HepG2 (cell line): ENCODE results near the gene CEACAM16. TPM values are rescaled to one million over a fixed set of nuclear protein-coding genes. Genes with fewer than 3 reads are reported as not detected.

Experiments
- ATAD3A ChIP-seq: sonication (generic); formaldehyde crosslinking; IDR thresholded peaks from 2 replicates; pipeline ENCODE4 v1.4.0; 2020; ENCODE audit warnings: missing genetic modification reagents
- BRCA1 ChIP-seq: sonication (generic); formaldehyde crosslinking; IDR thresholded peaks from 2 replicates; pipeline ENCODE4 v1.4.0; 2020; ENCODE audit warnings: missing genetic modification reagents
- GABPA ChIP-seq, 2 experiments: IDR thresholded peaks; 2 replicates each; pipeline ENCODE4 v1.6.1; 2011 to 2016; ENCODE audit warnings: low read depth in 2 of 2, low read length in 1 of 2, missing biosample characterization in 1 of 2, missing genetic modification characterization in 1 of 2
- GPBP1L1 ChIP-seq: sonication (generic); formaldehyde crosslinking; IDR thresholded peaks from 2 replicates; pipeline ENCODE4 v1.5.0; 2020; ENCODE audit warnings: mild to moderate bottlenecking, missing genetic modification reagents
- HDAC6 ChIP-seq: fragments of 200-600 bp; sonication (generic); IDR thresholded peaks from 2 replicates; pipeline ENCODE4 v1.7.0; 2017; ENCODE audit warnings: mild to moderate bottlenecking, antibody characterized with exemption, low read length, low read depth
- HOXA5 ChIP-seq: sonication (generic); formaldehyde crosslinking; IDR thresholded peaks from 2 replicates; pipeline ENCODE4 v1.4.0; 2020; ENCODE audit warnings: missing genetic modification reagents
- HOXA7 ChIP-seq: sonication (generic); formaldehyde crosslinking; IDR thresholded peaks from 2 replicates; pipeline ENCODE4 v1.8.1; 2022; ENCODE audit warnings: mild to moderate bottlenecking, missing genetic modification reagents, moderate library complexity
- HOXD1 ChIP-seq: sonication (generic); formaldehyde crosslinking; IDR thresholded peaks from 2 replicates; pipeline ENCODE4 v1.5.0; 2020; ENCODE audit warnings: missing genetic modification reagents
- JDP2 ChIP-seq: sonication (generic); formaldehyde crosslinking; IDR thresholded peaks from 2 replicates; pipeline ENCODE4 v1.8.1; 2022; ENCODE audit warnings: missing genetic modification reagents, borderline replicate concordance
- KDM4B ChIP-seq: sonication (generic); formaldehyde crosslinking; IDR thresholded peaks from 2 replicates; pipeline ENCODE4 v1.4.0; 2020; ENCODE audit warnings: missing genetic modification reagents
- KLF6 ChIP-seq: IDR thresholded peaks from 2 replicates; pipeline ENCODE4 v1.8.0; 2016; ENCODE audit warnings: missing biosample characterization, missing genetic modification reagents
- KLF9 ChIP-seq: IDR thresholded peaks from 2 replicates; pipeline ENCODE4 v1.6.1; 2016; ENCODE audit warnings: low read depth
- MTF1 ChIP-seq: sonication (generic); formaldehyde crosslinking; IDR thresholded peaks from 2 replicates; pipeline ENCODE4 v1.5.0; 2020; ENCODE audit warnings: missing genetic modification reagents
- MXI1 ChIP-seq: IDR thresholded peaks from 3 replicates; pipeline ENCODE4 v1.6.1; 2012; ENCODE audit warnings: low read depth, low read length, inconsistent platforms, borderline replicate concordance
- PHF20 ChIP-seq: sonication (generic); formaldehyde crosslinking; IDR thresholded peaks from 2 replicates; pipeline ENCODE4 v1.5.0; 2020; ENCODE audit warnings: mild to moderate bottlenecking, missing genetic modification reagents
- SMARCC2 ChIP-seq: fragments of 450-650 bp; IDR thresholded peaks from 2 replicates; pipeline ENCODE4 v1.6.1; 2017; ENCODE audit warnings: antibody characterized with exemption, mild to moderate bottlenecking
- SOX13 ChIP-seq, 3 experiments: fragments of 450-650 bp in 1 of 3; sonication (generic) in 1 of 3; formaldehyde crosslinking in 1 of 3; IDR thresholded peaks in 2 of 3; conservative IDR thresholded peaks in 1 of 3; 2 replicates each; pipeline versions ENCODE4 v1.5.0 to v1.6.1; 2016 to 2020; ENCODE audit warnings: antibody characterized with exemption in 1 of 3, mild to moderate bottlenecking in 1 of 3, missing compliant biosample characterization in 1 of 3, missing genetic modification reagents in 1 of 3, moderate library complexity in 1 of 3
- SOX5 ChIP-seq: IDR thresholded peaks from 2 replicates; pipeline ENCODE4 v1.6.1; 2016; ENCODE audit warnings: borderline replicate concordance
- TBP ChIP-seq: sonication (generic); formaldehyde crosslinking; IDR thresholded peaks from 2 replicates; pipeline ENCODE4 v1.5.0; 2020; ENCODE audit warnings: missing genetic modification reagents
- YEATS4 ChIP-seq: sonication (generic); formaldehyde crosslinking; IDR thresholded peaks from 2 replicates; pipeline ENCODE4 v1.4.0; 2020; ENCODE audit warnings: missing genetic modification reagents, borderline replicate concordance
- ZFP37 ChIP-seq: sonication (generic); formaldehyde crosslinking; IDR thresholded peaks from 2 replicates; pipeline ENCODE4 v1.4.0; 2020; ENCODE audit warnings: missing genetic modification reagents, borderline replicate concordance
- ZNF142 ChIP-seq: sonication (generic); formaldehyde crosslinking; IDR thresholded peaks from 2 replicates; pipeline ENCODE4 v1.4.0; 2020; ENCODE audit warnings: missing genetic modification reagents
- ZNF33A ChIP-seq: sonication (generic); formaldehyde crosslinking; IDR thresholded peaks from 2 replicates; pipeline ENCODE4 v1.5.1; 2020; ENCODE audit warnings: missing genetic modification reagents, mild to moderate bottlenecking, moderate library complexity, borderline replicate concordance
- ZNF709 ChIP-seq: sonication (generic); formaldehyde crosslinking; IDR thresholded peaks from 2 replicates; pipeline ENCODE4 v1.5.0; 2020; ENCODE audit warnings: mild to moderate bottlenecking, missing genetic modification reagents
- ZNF776 ChIP-seq: sonication (generic); formaldehyde crosslinking; IDR thresholded peaks from 2 replicates; pipeline ENCODE4 v1.4.0; 2020; ENCODE audit warnings: mild to moderate bottlenecking, missing genetic modification reagents
- polyA plus RNA-seq, 8 experiments: library from polyadenylated mRNA; depleted of rRNA in 3 of 8; stranded (reverse) in 7 of 8; unstranded in 1 of 8; fragments of >200 nt; fragmentation: Illumina TruSeq in 4 of 8; extraction: Trizol in 4 of 8; gene quantifications; 2 replicates each; pipeline versions ENCODE4 v1.2.1 to v1.2.3, GENCODE V29; 2011 to 2016; ENCODE audit warnings: low read depth in 4 of 8, missing spikeins in 1 of 8, mixed read lengths in 1 of 8; ENCODE audit not compliant: insufficient read depth in 1 of 8
- total RNA-seq, 5 experiments: library from RNA; depleted of rRNA; stranded (reverse); fragments of >200 nt; fragmentation: Illumina TruSeq; extraction: Trizol; gene quantifications; 2 replicates each; pipeline ENCODE4 v1.2.3, GENCODE V29; 2016; ENCODE audit warnings: low read depth in 1 of 5

Gene CEACAM16
- total and polyA plus RNA-seq, 2 of the 13 experiments (the other 11 are each of a cell fraction or from before 2014, with no cell fraction given) = not detected

GRCh38 chr19:44689290-44690130, 9.4 kb upstream of the CEACAM16 start (continued):
- TF ChIP-seq GABPA (IDR thresholded peaks at IDR 0.05; ENCODE audit: low read depth, low read length) = no peak
- TF ChIP-seq GABPA (CRISPR knock-in tag; IDR thresholded peaks at IDR 0.05; ENCODE audit: low read depth) = no peak
- TF ChIP-seq ZNF776 (CRISPR knock-in tag) = no peak
- TF ChIP-seq ZNF709 (CRISPR knock-in tag) = no peak
- TF ChIP-seq KDM4B (CRISPR knock-in tag) = no peak
- TF ChIP-seq HOXD1 (CRISPR knock-in tag) = no peak
- no peak for TF ChIP-seq YEATS4
- no peak for TF ChIP-seq ZFP37 (CRISPR knock-in tag)
- TF ChIP-seq PHF20 (CRISPR knock-in tag) = no peak
- TF ChIP-seq TBP (CRISPR knock-in tag) = no peak
- no peak for TF ChIP-seq HOXA5 (CRISPR knock-in tag)
- no peak for TF ChIP-seq KLF9 (CRISPR knock-in tag)
- TF ChIP-seq ZNF33A (CRISPR knock-in tag) = no peak
- no peak for TF ChIP-seq JDP2 (CRISPR knock-in tag)
- no peak for TF ChIP-seq KLF6 (CRISPR knock-in tag)
- no peak for TF ChIP-seq SOX13 (IDR thresholded peaks at IDR 0.05)
- TF ChIP-seq SOX13 (CRISPR knock-in tag; conservative IDR thresholded peaks at IDR 0.05 in 1 of 2, IDR thresholded peaks at IDR 0.05 in 1 of 2) = no peak
- no peak; the same call in 2 of the 3 replicates for TF ChIP-seq MXI1
- TF ChIP-seq MTF1 = no peak
- TF ChIP-seq ATAD3A (CRISPR knock-in tag) = no peak
- no peak for TF ChIP-seq GPBP1L1 (CRISPR knock-in tag)
- no peak for TF ChIP-seq HOXA7 (CRISPR knock-in tag)
- no peak for TF ChIP-seq ZNF142 (CRISPR knock-in tag)
- TF ChIP-seq SOX5 (CRISPR knock-in tag) = no peak
- no peak for TF ChIP-seq BRCA1 (CRISPR knock-in tag)
- TF ChIP-seq HDAC6 = no peak
- TF ChIP-seq SMARCC2 = no peak
